GM12878 (cell line): ENCODE results near the gene RAB36. TPM values are rescaled to one million over a fixed set of nuclear protein-coding genes. Genes with fewer than 3 reads are reported as not detected.

ENCODE experiments used
- ATAC-seq: fragments of 200-7000 bp; cut with Tn5 transposase; 3 replicates; pipeline ENCODE4 v1.9.1; 2020; ENCODE audit warnings: mild to moderate bottlenecking, moderate library complexity
- BruUV-seq: library from RNA; stranded (reverse); fragments of 400-500 nt; replicated peaks from 2 replicates; lab custom pipeline; 2021; lab: Mats Ljungman, UMichigan
- CTCF ChIA-PET: fragments of 300-600 bp; sonication (Branson Sonifier 250); formaldehyde crosslinking; extraction: SDS; loops from one replicate; lab custom pipeline; 2021; ENCODE audit warnings: inconsistent platforms; lab: Yijun Ruan, JAX
- POLR2A ChIA-PET: fragments of 350-600 bp; formaldehyde crosslinking; extraction: SDS; loops from one replicate; lab custom pipeline; 2021; ENCODE audit warnings: inconsistent platforms; lab: Charles Lee
- RAD21 ChIA-PET: fragments of 300-600 bp; sonication (Branson Sonifier 250); formaldehyde crosslinking; loops from one replicate; lab custom pipeline; 2023; ENCODE audit warnings: antibody characterized with exemption; ENCODE audit not compliant: unreplicated experiment; lab: Charles Lee
- SMC1A ChIA-PET: fragments of 300-600 bp; sonication (Branson Sonifier 250); formaldehyde crosslinking; loops from one replicate; lab custom pipeline; 2023; ENCODE audit not compliant: unreplicated experiment, uncharacterized antibody; lab: Charles Lee
- DNase-seq: peaks from one replicate; pipeline ENCODE4 v3.0.0-alpha.2; 2011; ENCODE audit warnings: low read depth, low spot score
- FAIRE-seq: peaks from 3 replicates; lab custom pipeline; 2011; peaks lifted over from hg19 to GRCh38; lab: Jason Lieb, UNC
- H2AFZ ChIP-seq: 2 replicates; pipeline ENCODE4 v1.6.0; 2011; ENCODE audit warnings: low read depth, low read length, control low read depth; ENCODE audit not compliant: control insufficient read depth
- H3K27ac ChIP-seq: 2 replicates; pipeline ENCODE4 v1.5.1; 2011; ENCODE audit warnings: control low read depth; ENCODE audit not compliant: control insufficient read depth, insufficient read depth
- H3K27me3 ChIP-seq, 2 experiments: replicated peaks in 1 of 2; 2 replicates each; pipeline versions ENCODE4 v1.6.0 to v1.6.1; 2011; ENCODE audit warnings: low read length in 1 of 2; ENCODE audit not compliant: control insufficient read depth in 2 of 2, insufficient read depth in 2 of 2
- H3K36me3 ChIP-seq, 2 experiments: 2 replicates each; pipeline ENCODE4 v1.5.1; 2011; ENCODE audit warnings: low read length in 1 of 2; ENCODE audit not compliant: control insufficient read depth in 2 of 2, insufficient read depth in 2 of 2
- H3K4me1 ChIP-seq: 2 replicates; pipeline ENCODE4 v1.6.1; 2011; ENCODE audit warnings: mild to moderate bottlenecking, low read length, moderate library complexity, mixed read lengths; ENCODE audit not compliant: control insufficient read depth, insufficient read depth
- H3K4me2 ChIP-seq: 2 replicates; pipeline ENCODE4 v1.6.0; 2011; ENCODE audit warnings: control low read depth; ENCODE audit not compliant: control insufficient read depth, insufficient read depth
- H3K4me3 ChIP-seq: fragments of 200-600 bp; sonication (generic); 2 replicates; pipeline ENCODE4 v1.5.1; 2016
- H3K79me2 ChIP-seq: 2 replicates; pipeline ENCODE4 v1.6.0; 2011; ENCODE audit warnings: low read length; ENCODE audit not compliant: control insufficient read depth, insufficient read depth
- H3K9ac ChIP-seq: 2 replicates; pipeline ENCODE4 v1.8.0; 2011; ENCODE audit warnings: low read length, control low read depth, mixed read lengths; ENCODE audit not compliant: control insufficient read depth, insufficient read depth
- H3K9me3 ChIP-seq: replicated peaks from 3 replicates; pipeline ENCODE4 v1.5.1; 2011; ENCODE audit warnings: mild to moderate bottlenecking, low read length; ENCODE audit not compliant: control insufficient read depth, insufficient read depth
- H4K20me1 ChIP-seq: 2 replicates; pipeline ENCODE4 v1.6.0; 2011; ENCODE audit not compliant: control insufficient read depth, insufficient read depth
- ASH2L ChIP-seq: fragments of 300-600, 200-600 bp; sonication (generic); IDR thresholded peaks from 2 replicates; pipeline ENCODE4 v1.6.1; 2017; ENCODE audit warnings: low read depth, mild to moderate bottlenecking, borderline replicate concordance
- CHD2 ChIP-seq: IDR thresholded peaks from 2 replicates; pipeline ENCODE4 v1.6.1; 2011; ENCODE audit warnings: low read depth, low read length, improper control_type of control experiment, borderline replicate concordance
- EGR1 ChIP-seq, 2 experiments: IDR thresholded peaks; 1 replicate in 1 of 2; 2 replicates in 1 of 2; pipeline ENCODE4 v1.6.1; 2011 to 2012; ENCODE audit warnings: low read depth in 2 of 2, low read length in 2 of 2, borderline replicate concordance in 1 of 2, mild to moderate bottlenecking in 1 of 2, moderate library complexity in 1 of 2
- IKZF2 ChIP-seq, 2 experiments: fragments of 450-650 bp; IDR thresholded peaks; 2 replicates each; pipeline ENCODE4 v1.6.1; 2017; ENCODE audit warnings: mild to moderate bottlenecking in 2 of 2, moderate library complexity in 2 of 2
- NFYA ChIP-seq: IDR thresholded peaks from 2 replicates; pipeline ENCODE4 v1.6.1; 2011; ENCODE audit warnings: low read depth, mild to moderate bottlenecking, low read length, improper control_type of control experiment, borderline replicate concordance
- POLR2AphosphoS2 ChIP-seq: IDR thresholded peaks from 2 replicates; pipeline ENCODE4 v1.6.1; 2011; ENCODE audit warnings: low read depth, mild to moderate bottlenecking, low read length, improper control_type of control experiment, moderate library complexity
- RCOR1 ChIP-seq: conservative IDR thresholded peaks from 2 replicates; pipeline ENCODE4 v1.6.1; 2012; ENCODE audit warnings: low read depth, low read length, improper control_type of control experiment
- ZBTB40 ChIP-seq: fragments of 450-650 bp; IDR thresholded peaks from 2 replicates; pipeline ENCODE4 v1.6.1; 2016; ENCODE audit warnings: mild to moderate bottlenecking, moderate library complexity, borderline replicate concordance
- ZNF687 ChIP-seq: fragments of 450-650 bp; IDR thresholded peaks from 2 replicates; pipeline ENCODE4 v1.6.1; 2017; ENCODE audit warnings: mild to moderate bottlenecking, moderate library complexity
- WGBS: methylation state at CpG from one replicate; pipeline ENCODE4 v1.1.6; 2016; ENCODE audit warnings: low lambda C conversion rate; ENCODE audit not compliant: insufficient replicate concordance, insufficient coverage; ENCODE audit errors: missing lambda C conversion rate; 5-methylcytosine and 5-hydroxymethylcytosine counted together
- in situ Hi-C: fragments of 300-500 bp; cut with MboI; formaldehyde crosslinking; loops from 9 replicates; pipeline ENCODE4 v1.14.3; 2018; ENCODE audit warnings: mixed read lengths
- intact Hi-C: fragments of 100-400 bp; cut with micrococcal nuclease; formaldehyde crosslinking; loops from one replicate; pipeline ENCODE4 v1.14.2; 2022; ENCODE audit not compliant: unreplicated experiment
- polyA plus RNA-seq, 11 experiments: library from polyadenylated mRNA; depleted of rRNA in 4 of 11; unstranded in 6 of 11; stranded (reverse) in 5 of 11; fragments of >200 nt; fragmentation: Nextera tagmentation in 4 of 11; fragmentation: Illumina TruSeq in 1 of 11; extraction: Ambion mirVana in 4 of 11; extraction: Trizol in 1 of 11; gene quantifications; 1 replicate in 1 of 11; 2 replicates in 10 of 11; pipeline versions ENCODE4 v1.2.1 to v1.2.3, GENCODE V29; 2011 to 2016; ENCODE audit warnings: inconsistent platforms in 2 of 11, missing spikeins in 2 of 11, low read depth in 1 of 11
- total RNA-seq, 4 experiments: library from RNA; depleted of rRNA in 3 of 4; stranded (reverse); fragments of >200 nt in 3 of 4; fragmentation: Illumina TruSeq in 1 of 4; extraction: Trizol in 1 of 4; gene quantifications; 2 replicates each; pipeline versions ENCODE4 v1.2.1 to v1.2.3, GENCODE V29; 2013 to 2021

RAB36 gene
- total and polyA plus RNA-seq, 10 of the 15 experiments (the other 5 are each of a cell fraction or from before 2014, with no cell fraction given) = 0.31 to 2.7 (median 1.1) TPM

GRCh38 chr22:23211622-23212021, 66.3 kb downstream of the RAB36 start:
- Histone ChIP-seq H3K27me3 (no peaks in the 10 kb centered on the region), H2AFZ (no peak overlapping the region), H3K4me2 (no peak overlapping the region), H3K9ac (no peak overlapping the region), H3K4me1 (peaks cover 8% of the 10 kb centered on the region)
- FAIRE-seq = no peak
- ChIA-PET SMC1A (interaction anchor here (1.1 kb wide), 1 partner anchor 71 kb away, joined by 3 read pairs; no protein-coding TSS in a partner anchor), CTCF (no interaction called here), POLR2A (no interaction called here), RAD21 (no interaction called here)
- intact Hi-C loops = no loop called here
- TF ChIP-seq ASH2L = no peak
- TF ChIP-seq ZNF687 = no peak
- TF ChIP-seq POLR2AphosphoS2 = no peak
- no peak for TF ChIP-seq IKZF2 (IDR thresholded peaks at IDR 0.05)
- TF ChIP-seq CHD2 = no peak
- no peak for TF ChIP-seq RCOR1
- no peak for TF ChIP-seq NFYA
- no peak for TF ChIP-seq ZBTB40
- no peak for TF ChIP-seq EGR1 (IDR thresholded peaks at IDR 0.05; ENCODE audit: borderline replicate concordance in 1 of 2, low read depth in 2 of 2, low read length in 2 of 2)
- TF ChIP-seq, all 136 proteins: peak for 0
- Histone ChIP-seq H3K36me3 (peaks cover 0 to 9% of the 10 kb centered on the region in 2 experiments; a peak in 2 of 4 replicates), H3K79me2 (no peaks in the 10 kb centered on the region; the same call in none of the 2 replicates), H3K27ac (no peak overlapping the region), H4K20me1 (no peaks in the 10 kb centered on the region), H3K4me3 (no peak overlapping the region), H3K9me3 (no peaks in the 10 kb centered on the region)
- ATAC-seq (no peak), DNase-seq (no peak)
- in situ Hi-C loops = no loop called here
- no TSS peak for BruUV-seq
- 86% methylated on average over 3 of the region's 3 CpGs for WGBS
